GM18519 (cell line): ENCODE measurements around the gene KCNH2.

Experiments used
- ATAC-seq: cut with Tn5 transposase; IDR thresholded peaks from one replicate; pipeline ENCODE4 v1.9.1; 2021; ENCODE audit warnings: mild to moderate bottlenecking, moderate library complexity; ENCODE audit not compliant: unreplicated experiment, low FRiP score

KCNH2 gene

DNA sequence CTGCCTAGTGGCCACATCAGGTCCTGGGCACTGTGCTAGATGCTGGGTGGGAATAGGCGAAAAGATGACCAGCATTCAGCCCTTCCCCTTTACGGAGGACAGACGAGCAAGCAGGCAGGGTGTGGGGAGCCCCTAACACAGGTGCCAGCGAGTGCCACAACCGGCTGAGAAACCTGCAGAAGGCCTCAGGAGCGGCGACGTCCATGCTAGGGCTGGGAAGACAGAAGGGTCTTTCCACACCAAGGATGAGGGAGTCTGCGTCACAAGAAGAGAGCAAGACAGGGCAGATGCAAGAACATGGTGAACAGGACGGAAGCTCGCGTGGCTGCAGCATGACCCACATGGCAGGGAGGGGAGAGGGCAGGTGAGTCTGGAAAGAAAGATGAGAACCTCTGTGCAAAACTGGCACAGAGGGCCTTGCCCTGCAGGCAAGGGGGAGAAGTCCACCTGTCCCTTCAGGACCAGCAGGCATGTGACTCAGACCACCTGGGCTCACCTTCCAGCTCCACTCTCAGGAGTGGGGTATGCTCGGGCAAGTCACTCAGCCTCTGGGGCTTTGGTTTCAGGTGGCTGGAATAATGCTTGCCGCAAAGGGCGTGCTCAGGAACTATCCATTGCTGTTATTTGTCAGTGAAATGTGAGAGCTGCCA lies 36.6 kb downstream of the KCNH2 start:
- ATAC-seq = no peak

GRCh38 chr7:150940431-150941102 lies 37.6 kb downstream of the KCNH2 start:
- no peak for ATAC-seq

DNA sequence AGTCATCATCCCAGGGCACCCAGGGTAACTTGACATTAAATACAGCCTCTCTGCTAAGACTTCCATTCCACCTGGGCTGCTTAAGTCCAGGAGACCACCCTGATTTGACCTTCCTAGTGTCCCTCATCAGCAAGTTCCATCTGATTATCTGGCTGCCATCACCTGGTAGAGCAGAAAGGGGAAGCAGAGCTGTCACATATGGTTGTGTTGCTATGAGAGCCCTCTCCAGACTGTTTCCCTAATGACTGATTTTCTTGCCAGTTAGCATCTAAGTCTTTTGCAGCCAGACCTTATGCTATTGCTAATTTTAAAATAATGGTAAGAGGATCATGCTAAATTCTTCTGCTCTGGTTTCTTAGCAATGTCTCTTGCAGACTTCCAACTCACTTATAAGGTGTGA lies 38.7 kb downstream of the KCNH2 start:
- no peak for ATAC-seq

DNA sequence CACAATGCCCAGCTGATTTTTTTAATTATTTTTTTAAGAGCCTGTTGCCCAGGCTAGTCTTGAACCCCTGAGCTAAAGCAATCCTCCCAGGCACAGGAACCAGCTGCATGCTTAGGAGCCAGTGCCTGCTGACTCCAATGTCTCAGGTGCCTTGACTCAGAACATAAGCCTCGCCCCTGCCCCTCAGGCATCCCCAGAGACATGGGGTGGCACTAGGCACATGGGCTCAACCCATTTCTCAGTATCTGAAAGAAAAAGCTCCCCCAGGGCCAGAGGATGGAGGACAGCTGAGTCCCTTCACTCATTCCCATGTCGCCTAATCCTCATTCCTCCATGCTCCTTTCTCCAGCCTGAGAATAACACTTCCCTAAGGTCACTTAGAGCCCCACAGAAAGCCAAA lies 39.1 kb downstream of the KCNH2 start:
- no peak for ATAC-seq

GRCh38 chr7:150938566-150938965 lies 39.6 kb downstream of the KCNH2 start:
- ATAC-seq = no peak

DNA sequence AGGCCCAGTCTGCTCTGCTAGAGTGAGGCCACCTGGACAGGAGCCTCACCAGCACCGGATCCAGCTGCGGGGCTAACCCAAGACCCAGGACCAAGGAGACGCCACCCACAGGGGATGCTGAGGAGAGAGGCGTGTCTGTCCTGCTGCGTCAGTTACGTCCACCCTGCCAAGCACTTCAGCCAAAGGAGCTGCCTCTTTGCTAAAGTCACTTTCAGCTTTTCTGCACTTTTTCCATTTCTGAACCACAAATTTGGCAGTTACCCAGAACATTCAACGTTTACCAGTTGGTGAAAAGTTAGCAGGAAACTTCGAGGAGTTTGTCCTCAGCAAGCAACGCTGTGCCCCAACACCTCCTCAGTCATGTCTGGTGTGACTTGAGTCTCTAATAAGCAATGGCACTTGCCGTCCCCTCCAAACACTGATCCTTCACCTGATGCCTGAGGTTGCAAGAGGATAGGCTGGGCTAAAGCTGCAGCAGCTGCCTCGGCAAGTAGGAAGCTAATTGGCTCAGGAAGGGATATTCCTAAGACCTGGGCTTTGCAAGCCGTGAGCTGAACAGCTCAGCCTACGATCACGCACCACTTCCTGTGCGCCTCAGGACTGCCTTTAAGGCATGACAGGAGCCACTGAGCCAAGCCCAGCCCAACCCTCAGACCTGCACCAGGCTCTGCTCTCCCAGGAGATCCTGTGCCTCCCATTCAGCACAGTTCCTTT lies 40.1 kb downstream of the KCNH2 start:
- no peak for ATAC-seq

GRCh38 chr7:150936018-150936417 lies 42.1 kb downstream of the KCNH2 start:
- ATAC-seq = no peak

DNA sequence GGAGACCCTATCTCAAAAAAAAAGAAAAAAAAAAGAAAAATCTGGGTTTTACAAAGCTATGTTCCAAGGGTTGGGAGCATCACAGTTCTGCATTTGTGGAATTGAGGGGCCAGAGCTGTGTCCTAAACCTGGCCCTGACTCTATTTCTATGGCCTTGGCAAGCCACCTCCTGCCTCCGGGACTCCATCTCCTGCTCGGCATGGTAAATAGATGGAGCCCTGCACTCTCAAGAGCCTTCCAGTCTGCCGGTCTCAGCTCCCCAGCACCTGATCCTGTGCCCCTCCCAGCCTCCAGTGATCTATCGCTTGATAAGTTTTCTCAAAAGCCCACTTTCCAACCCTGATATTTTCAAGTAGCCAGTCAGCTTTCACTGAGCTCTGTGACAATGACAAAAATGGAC lies 43.0 kb downstream of the KCNH2 start:
- ATAC-seq = no peak

- no peak for ATAC-seq
Measured at GRCh38 chr7:150934045-150934766, 43.9 kb downstream of the KCNH2 start.

GRCh38 chr7:150931199-150931869 lies 46.8 kb downstream of the KCNH2 start:
- ATAC-seq = no peak

GRCh38 chr7:150928541-150928940 lies 49.6 kb downstream of the KCNH2 start:
- ATAC-seq = no peak

GRCh38 chr7:150927956-150928344 lies 50.2 kb downstream of the KCNH2 start:
- no peak for ATAC-seq

- no peak for ATAC-seq
Measured at GRCh38 chr7:150927157-150927955, 50.8 kb downstream of the KCNH2 start.

DNA sequence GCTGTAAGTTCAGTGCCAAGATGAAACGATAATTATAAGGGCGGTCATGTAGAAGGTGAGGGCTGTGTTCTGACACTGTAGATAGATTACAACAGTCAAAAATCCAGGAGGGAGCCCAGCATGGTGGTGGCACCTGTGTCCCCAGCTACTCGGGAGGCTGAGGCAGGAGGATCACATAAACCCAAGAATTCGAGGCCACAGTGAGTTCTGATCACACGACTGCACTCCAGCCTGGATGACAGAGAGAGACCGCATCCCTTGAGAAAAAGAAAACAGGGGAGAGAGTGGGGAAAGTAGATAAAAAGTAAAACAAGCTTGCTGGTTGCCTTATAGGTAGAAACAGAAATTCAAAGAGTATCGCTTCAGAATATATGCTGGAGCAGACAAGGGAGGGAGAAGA lies 52.1 kb downstream of the KCNH2 start:
- no peak for ATAC-seq

DNA sequence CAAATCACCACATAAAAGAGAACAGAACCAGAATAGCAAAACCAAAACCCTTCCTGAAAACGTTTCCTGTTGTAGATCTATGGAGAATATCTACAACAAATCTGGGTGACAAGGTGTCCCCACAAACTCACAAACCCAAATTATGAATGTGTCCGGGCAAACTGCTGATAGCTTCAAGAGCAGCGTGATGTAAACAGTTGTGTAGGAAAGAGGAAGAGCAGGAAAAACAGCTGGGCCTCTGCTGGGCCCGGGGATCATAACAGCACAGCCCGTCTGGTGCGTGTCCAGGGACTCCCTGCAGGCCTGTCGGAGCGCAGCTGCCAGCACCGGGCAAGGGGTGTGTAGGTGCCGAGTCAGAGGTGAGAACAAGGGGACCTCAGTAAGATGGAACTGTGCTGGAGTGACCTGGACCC lies 53.7 kb downstream of the KCNH2 start:
- ATAC-seq = no peak

DNA sequence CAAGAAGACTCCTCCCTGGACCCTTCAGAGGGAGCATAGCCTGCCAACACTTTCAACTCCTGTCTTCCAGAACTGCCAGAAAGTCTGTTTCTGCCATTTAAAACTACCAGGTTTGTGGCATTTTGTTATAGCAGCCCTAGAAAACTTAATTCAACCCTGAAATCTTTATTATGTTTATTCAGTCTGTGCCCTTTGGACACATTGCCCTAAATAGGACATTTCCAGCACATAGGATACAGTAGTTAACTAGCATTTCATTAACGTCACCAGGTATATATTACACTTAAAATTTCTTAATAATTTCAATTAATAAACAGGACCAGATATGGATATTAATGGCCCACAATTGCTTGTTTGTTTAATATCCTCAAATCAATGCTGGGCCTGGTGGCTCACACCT lies 54.3 kb downstream of the KCNH2 start:
- ATAC-seq = no peak

DNA sequence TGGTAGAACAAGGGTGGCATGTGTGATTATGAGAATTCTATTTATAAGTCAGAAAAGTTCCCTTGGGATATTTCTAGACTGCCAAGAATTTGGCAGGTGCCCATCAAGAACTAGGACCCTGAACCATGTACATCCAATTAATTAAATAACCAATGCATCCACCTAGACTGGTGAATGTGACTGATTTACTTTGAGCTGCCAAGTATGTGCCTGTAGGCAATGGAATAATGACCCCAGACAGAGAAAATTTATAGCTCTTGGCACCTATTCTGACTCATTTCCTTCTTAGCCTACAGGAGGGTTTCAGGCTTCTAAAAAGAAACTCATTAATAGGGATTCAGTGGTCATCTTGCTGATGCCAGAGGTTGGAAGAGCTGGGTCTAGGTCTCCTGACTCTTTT lies 54.9 kb downstream of the KCNH2 start:
- ATAC-seq = no peak

- ATAC-seq = no peak
Measured at GRCh38 chr7:150919160-150919559, 59.0 kb downstream of the KCNH2 start.

GRCh38 chr7:150918378-150918777 lies 59.7 kb downstream of the KCNH2 start:
- ATAC-seq = no peak

- no peak for ATAC-seq
Measured at GRCh38 chr7:150917969-150918368, 60.2 kb downstream of the KCNH2 start.
